Measurements from ENCODE around the gene SP3. TPM values are rescaled to one million over a fixed set of nuclear protein-coding genes. Genes with fewer than 3 reads are reported as not detected.

Gene SP3
- total RNA-seq (ENCODE audit: low replicate concordance): 56.1 and 115 TPM in 2 replicates

DNA sequence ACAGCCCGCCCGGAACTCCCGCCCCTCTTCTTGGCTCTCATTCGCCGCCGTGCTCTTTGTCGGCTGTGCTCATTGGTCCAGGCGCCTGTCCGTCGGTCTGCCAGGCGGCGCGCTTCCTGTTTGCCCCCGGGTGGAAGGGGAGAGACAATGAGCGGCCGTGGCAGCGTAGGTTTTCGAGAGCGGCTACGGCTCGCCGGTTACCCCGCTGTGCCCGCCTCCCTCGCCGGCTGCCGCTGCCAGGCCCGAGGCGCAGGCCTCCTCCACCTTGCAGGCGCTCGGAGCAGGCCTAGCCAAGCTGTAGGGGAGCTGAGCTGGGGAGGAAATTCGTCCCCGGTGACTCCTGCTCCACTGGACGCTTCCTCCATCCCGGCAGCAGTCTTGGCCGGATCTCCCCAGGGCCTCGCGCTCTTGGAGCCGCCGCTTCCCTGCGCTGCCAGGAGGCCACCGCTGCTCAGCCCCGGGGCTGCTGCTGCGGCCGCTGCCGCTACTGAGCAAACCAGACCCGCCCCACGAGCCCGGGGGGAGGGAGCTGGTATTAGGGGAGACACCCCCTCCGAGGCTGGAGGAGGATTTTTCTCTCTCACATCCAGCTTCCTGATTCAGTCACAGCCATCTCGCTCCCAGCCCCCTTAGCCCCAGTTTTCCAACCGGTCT, at the start of gene SP3:
TSS of gene SP3 (minus strand) at position 2 of the 654 bp plus-strand sequence. CDS start 202 bp downstream, outside the sequence.
- DNase-seq (ENCODE audit: low read depth): peak; percentile 97
- TF ChIP-seq, protein P1, sequence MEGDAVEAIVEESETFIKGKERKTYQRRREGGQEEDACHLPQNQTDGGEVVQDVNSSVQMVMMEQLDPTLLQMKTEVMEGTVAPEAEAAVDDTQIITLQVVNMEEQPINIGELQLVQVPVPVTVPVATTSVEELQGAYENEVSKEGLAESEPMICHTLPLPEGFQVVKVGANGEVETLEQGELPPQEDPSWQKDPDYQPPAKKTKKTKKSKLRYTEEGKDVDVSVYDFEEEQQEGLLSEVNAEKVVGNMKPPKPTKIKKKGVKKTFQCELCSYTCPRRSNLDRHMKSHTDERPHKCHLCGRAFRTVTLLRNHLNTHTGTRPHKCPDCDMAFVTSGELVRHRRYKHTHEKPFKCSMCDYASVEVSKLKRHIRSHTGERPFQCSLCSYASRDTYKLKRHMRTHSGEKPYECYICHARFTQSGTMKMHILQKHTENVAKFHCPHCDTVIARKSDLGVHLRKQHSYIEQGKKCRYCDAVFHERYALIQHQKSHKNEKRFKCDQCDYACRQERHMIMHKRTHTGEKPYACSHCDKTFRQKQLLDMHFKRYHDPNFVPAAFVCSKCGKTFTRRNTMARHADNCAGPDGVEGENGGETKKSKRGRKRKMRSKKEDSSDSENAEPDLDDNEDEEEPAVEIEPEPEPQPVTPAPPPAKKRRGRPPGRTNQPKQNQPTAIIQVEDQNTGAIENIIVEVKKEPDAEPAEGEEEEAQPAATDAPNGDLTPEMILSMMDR (IDR thresholded peaks at IDR 0.05; ENCODE audit: insufficient read depth, low read length): peak; percentile 11
- peak within 1 kb of the TSS; percentile 87 for H3K4me3 ChIP-seq (ENCODE audit: low read depth, low read length)

DNA sequence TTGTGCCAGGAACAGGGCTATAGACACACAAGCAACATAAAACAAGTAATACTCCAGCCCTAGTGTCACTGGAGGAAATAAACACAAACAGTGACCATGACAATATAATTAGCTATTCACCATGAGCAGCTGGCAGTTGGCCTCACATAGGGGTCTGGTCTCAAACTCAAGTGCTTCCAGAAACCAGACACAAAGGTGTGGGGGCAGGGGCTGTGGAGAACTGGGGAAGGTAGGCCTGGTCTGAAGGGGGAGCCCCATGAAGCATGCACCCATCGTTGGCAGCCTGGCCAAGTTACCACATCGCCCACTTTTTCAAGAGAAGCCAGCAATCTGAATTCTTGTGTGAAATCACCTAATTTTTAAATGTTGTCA, 49.5 kb upstream of the SP3 start:
- TF ChIP-seq, protein P1 (IDR thresholded peaks at IDR 0.05; ENCODE audit: insufficient read depth, low read length): no peak

DNA sequence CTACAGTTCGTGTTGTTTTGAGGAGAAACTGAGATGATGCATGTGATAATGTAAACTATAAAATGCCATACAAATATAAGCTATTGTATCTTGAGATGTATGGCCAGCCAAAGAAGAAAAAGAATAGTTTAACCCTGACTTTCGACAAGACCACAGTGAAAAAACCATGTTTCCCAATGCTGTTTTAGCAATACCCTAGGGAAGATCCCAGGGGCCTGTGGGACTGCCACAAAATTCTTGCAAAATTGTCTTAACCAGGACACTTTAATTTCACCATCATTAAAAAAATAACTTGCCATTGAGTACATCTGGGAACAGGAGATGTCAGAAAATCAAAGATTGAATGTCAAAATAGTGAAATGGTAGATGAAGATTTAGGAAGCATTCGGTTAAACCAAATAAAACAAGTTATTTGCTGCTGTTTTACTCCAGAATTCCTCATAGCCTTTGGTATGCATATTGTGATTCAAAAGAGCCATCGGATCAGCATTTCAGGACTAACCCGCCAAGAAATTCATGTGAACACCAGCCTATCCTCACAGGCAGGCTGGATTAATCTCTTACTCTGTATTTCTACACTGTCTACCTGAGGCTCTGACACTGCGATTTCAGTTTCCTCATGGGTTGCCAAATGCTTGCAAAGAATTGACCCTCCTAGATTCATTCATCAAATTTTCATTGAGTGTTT, 49.0 kb upstream of the SP3 start:
- TF ChIP-seq, protein P1 (IDR thresholded peaks at IDR 0.05; ENCODE audit: insufficient read depth, low read length): no peak

More for the DNA sequence above, 49.5 kb upstream of the SP3 start:
- DNase-seq (ENCODE audit: low read depth): no peak
- H3K4me3 ChIP-seq (ENCODE audit: low read depth, low read length): no peak overlapping the region

DNA sequence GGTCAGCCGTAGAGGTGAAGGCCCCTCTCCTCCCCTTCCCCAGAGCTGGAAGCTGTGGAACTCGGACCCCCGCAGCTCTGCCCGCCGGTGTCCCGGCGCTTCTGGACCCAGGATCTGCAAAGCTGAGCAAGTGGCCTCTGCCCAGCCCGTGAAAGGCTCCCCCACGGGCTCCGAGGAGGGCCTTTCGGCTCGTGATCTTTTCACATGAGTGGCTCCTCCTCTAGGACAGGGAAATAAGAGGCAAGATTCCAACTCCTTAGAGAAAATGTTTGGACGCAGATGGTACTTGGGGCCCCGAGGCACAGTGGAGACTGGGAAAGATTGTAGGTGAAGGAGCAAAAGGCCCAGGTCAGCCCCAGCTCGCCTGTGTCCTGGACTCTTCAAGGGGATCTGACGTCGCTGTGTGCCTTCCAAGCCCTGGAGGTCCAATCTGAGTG, 48.2 kb upstream of the SP3 start:
- TF ChIP-seq, protein P1 (IDR thresholded peaks at IDR 0.05; ENCODE audit: insufficient read depth, low read length): no peak
- peak; percentile 51 for DNase-seq (ENCODE audit: low read depth)
- peak overlapping the region; percentile 54 for H3K4me3 ChIP-seq (ENCODE audit: low read depth, low read length)

More for the DNA sequence above, 49.0 kb upstream of the SP3 start:
- peak; percentile 60 for DNase-seq (ENCODE audit: low read depth)
- no peak overlapping the region for H3K4me3 ChIP-seq (ENCODE audit: low read depth, low read length)

DNA sequence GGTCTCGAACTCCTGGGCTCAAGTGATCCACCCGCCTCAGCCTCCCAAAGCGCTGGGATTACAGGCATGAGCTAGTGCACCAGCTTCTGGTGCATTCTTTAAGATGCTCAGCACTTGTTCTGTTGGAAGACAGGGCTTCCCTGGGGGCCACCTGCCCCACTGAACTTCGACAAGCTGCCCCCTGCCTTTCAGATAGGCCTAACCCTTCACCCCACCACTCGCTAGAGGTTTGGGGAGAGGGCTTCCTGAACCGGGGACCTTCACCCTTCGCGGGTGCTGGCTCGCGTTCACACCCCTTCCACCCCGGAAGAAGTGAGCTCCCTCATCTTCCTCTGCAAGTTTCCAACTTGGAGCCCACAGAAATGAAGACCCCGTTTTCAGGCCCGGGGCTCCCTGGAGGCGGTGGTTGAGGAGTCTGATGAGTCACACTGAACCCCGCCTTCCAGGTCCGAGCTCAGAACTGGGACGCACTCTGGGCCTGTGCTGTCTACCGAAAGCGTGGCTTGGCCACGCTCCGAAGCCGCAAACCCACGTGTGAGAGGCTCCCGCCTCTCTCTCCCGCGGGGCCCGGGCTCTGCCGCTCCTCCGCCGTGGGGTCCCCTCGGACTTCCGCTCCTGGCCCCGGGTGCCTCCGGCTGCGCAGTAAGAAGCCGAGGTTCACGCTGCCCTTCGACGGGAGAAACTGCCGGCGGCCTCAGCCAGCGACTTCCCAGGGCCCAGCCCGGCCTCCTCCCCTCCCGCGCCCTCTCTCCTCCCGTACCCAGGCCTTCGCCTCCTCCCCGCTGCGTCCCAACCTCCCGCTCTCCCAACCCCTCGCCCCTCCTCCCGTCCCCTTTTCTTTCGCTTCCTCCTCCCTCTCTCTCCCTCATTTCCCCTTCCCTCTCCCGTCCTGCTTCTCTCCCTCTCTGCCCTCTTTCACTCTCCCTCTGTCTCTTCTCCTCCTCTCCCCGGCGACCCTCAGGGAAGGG, 47.5 kb upstream of the SP3 start:
- TF ChIP-seq, protein P1 (IDR thresholded peaks at IDR 0.05; ENCODE audit: insufficient read depth, low read length): no peak
- peak overlapping the region; percentile 54 for H3K4me3 ChIP-seq (ENCODE audit: low read depth, low read length)
- peak; percentile 60 for DNase-seq (ENCODE audit: low read depth)

DNA sequence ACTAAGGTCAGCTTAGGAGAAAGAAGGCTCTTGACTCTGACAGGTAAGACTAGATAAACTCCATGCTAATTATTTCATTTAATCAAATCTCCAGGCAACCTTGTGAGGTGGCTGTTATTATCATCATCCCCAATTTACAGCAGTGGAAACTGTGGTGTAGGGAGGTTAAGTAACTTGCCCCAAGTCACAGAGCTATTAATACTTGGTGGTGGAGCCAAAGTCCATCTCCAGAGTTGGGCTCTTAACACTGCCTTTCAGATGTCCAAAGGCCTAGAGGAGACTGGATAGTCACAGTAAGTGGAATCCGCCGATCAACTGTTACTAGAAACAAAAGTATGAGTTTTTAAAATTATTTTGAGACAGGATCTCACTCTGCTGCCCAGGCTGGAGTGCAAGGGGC, 46.6 kb upstream of the SP3 start:
- TF ChIP-seq, protein P1 (IDR thresholded peaks at IDR 0.05; ENCODE audit: insufficient read depth, low read length): no peak
- no peak for DNase-seq (ENCODE audit: low read depth)
- no peak overlapping the region for H3K4me3 ChIP-seq (ENCODE audit: low read depth, low read length)

Measured in fibroblast of the aortic adventitia (primary cell).